HCT116 (cell line): ENCODE data around the gene FSIP1.

Experiments
- CTCF ChIP-seq, 3 experiments: fragments of 200-600 bp in 1 of 3; sonication (generic) in 1 of 3; IDR thresholded peaks in 2 of 3; conservative IDR thresholded peaks in 1 of 3; 2 replicates each; pipeline ENCODE4 v1.5.1; 2012 to 2017; ENCODE audit warnings: low read depth in 2 of 3, low read length in 2 of 3, antibody characterized with exemption in 1 of 3, borderline replicate concordance in 1 of 3, control low read depth in 1 of 3, mild to moderate bottlenecking in 1 of 3, mixed read lengths in 1 of 3, mixed run types in 1 of 3, moderate library complexity in 1 of 3; ENCODE audit not compliant: insufficient read depth in 1 of 3
- EZH2phosphoT487 ChIP-seq: fragments of 200-600 bp; IDR thresholded peaks from 2 replicates; pipeline ENCODE4 v1.6.1; 2018; ENCODE audit warnings: antibody characterized with exemption, borderline replicate concordance
- POLR2A ChIP-seq: IDR thresholded peaks from 2 replicates; pipeline ENCODE4 v1.7.0; 2011; ENCODE audit warnings: borderline replicate concordance; ENCODE audit not compliant: insufficient read depth, insufficient read length; ENCODE audit errors: extremely low read depth
- TCF7L2 ChIP-seq: IDR thresholded peaks from 2 replicates; pipeline ENCODE4 v1.7.0; 2011; ENCODE audit warnings: borderline replicate concordance, inconsistent platforms; ENCODE audit not compliant: insufficient read depth, insufficient read length; ENCODE audit errors: extremely low read depth
- ZNF274 ChIP-seq: fragments of 200-500 bp; sonication (Bioruptor generic); IDR thresholded peaks from 2 replicates; pipeline ENCODE4 v1.6.1; 2014; ENCODE audit warnings: mild to moderate bottlenecking, low read depth, low read length, inconsistent platforms

- TF ChIP-seq CTCF (IDR thresholded peaks at IDR 0.05 in 2 of 3, conservative IDR thresholded peaks at IDR 0.05 in 1 of 3; ENCODE audit: borderline replicate concordance in 1 of 3, insufficient read depth in 1 of 3, low read depth in 2 of 3, low read length in 2 of 3) (no peak), ZNF274 (no peak), EZH2phosphoT487 (no peak), POLR2A (no peak), TCF7L2 (no peak)
These were observed 112.0 kb downstream of the FSIP1 start for GRCh38 chr15:39670687-39671086.
